Peyer's patch (tissue), 4 donors: ENCODE results near the gene AGBL5.

Experiments
- POLR2A ChIP-seq, 2 donors: fragments of 450-650 bp; IDR thresholded peaks; one replicate each; pipeline ENCODE4 v1.5.1; 2017; ENCODE audit warnings: antibody characterized with exemption in 2 of 2, mild to moderate bottlenecking in 2 of 2, moderate library complexity in 2 of 2
- TF ChIP-seq, protein P1 (sequence below), 6 experiments: fragments of 450-650 bp in 4 of 6; fragments of 200-600 bp in 2 of 6; sonication (generic) in 1 of 6; IDR thresholded peaks; one replicate each; pipeline ENCODE4 v1.5.1; 2017 to 2019; ENCODE audit warnings: antibody characterized with exemption in 6 of 6, mild to moderate bottlenecking in 3 of 6, moderate library complexity in 1 of 6

DNA sequence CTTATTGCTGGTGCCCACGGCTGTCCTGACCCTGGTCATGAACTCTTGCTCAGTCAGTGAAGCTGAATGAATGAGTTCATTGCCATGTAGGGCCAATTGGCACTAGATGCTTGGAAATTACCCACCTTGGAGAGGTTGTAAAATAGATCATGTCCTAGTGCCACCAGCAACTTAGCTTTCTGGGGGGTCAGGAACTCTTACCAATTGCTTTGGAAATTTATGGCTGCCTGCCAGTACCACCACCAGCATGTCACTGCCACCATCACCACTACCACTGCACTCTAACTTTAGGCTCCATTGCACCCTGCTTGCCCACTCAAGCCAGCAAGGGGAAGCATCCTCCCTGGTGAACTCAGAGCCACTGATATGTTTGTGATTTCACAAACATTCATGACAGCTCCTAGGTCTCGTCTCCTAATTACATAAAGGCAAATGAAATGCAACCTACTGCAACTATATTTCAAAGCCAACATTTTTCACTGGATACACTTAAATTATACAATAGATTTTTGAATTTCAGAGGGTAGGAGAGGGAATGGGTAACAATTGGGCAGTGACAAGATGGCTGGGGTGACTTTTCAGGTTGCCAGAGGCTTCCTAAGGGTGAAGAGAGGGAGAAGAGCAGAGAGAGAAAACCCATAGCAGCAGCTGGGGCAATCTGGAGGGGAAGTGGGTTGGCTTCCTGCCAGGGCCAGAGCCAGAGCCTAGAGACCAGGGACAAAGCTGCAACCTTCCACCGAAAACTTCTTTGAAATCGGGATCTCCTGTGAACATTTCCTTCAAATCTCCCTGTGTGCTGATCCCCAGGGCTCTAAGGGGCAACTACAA is 23.5 kb downstream of the AGBL5 start:
- TF ChIP-seq, protein P1, sequence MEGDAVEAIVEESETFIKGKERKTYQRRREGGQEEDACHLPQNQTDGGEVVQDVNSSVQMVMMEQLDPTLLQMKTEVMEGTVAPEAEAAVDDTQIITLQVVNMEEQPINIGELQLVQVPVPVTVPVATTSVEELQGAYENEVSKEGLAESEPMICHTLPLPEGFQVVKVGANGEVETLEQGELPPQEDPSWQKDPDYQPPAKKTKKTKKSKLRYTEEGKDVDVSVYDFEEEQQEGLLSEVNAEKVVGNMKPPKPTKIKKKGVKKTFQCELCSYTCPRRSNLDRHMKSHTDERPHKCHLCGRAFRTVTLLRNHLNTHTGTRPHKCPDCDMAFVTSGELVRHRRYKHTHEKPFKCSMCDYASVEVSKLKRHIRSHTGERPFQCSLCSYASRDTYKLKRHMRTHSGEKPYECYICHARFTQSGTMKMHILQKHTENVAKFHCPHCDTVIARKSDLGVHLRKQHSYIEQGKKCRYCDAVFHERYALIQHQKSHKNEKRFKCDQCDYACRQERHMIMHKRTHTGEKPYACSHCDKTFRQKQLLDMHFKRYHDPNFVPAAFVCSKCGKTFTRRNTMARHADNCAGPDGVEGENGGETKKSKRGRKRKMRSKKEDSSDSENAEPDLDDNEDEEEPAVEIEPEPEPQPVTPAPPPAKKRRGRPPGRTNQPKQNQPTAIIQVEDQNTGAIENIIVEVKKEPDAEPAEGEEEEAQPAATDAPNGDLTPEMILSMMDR (IDR thresholded peaks at IDR 0.05): no peak
- TF ChIP-seq POLR2A (IDR thresholded peaks at IDR 0.05): no peak
